Stimulated activated CD8-positive, alpha-beta memory T cell treated with anti-CD3 and anti-CD28 coated beads, Interleukin-2, amount 100 ng/mL, for 48 hours (primary cell): ENCODE measurements around the gene PCDH11X.
"Not testable (repeated sequence)": the region's sequence is repeated elsewhere in the genome, so short reads cannot be mapped to it uniquely, and the experiment has no call there.

Source experiments
- DNase-seq, 2 donors: peaks; one replicate each; pipeline ENCODE4 v3.0.0-alpha.2; 2020; ENCODE audit warnings: low read depth in 2 of 2

Gene PCDH11X

DNA sequence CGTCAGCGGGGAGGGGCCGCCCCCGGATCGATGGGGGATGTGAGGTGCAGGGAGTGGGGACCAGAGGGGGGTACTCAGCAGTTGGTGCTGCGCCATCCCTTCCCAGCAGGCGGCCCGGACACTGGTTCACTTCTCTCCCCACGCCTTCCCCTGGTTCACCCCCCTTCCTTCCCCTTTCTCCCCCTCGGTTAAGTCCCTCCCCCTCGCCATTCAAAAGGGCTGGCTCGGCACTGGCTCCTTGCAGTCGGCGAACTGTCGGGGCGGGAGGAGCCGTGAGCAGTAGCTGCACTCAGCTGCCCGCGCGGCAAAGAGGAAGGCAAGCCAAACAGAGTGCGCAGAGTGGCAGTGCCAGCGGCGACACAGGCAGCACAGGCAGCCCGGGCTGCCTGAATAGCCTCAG lies at the start of gene PCDH11X:
TSS of gene PCDH11X (plus strand) at position 241 of the 400 bp plus-strand sequence. CDS start 56,130 bp downstream, outside the sequence.
- not testable (repeated sequence) for DNase-seq

DNA sequence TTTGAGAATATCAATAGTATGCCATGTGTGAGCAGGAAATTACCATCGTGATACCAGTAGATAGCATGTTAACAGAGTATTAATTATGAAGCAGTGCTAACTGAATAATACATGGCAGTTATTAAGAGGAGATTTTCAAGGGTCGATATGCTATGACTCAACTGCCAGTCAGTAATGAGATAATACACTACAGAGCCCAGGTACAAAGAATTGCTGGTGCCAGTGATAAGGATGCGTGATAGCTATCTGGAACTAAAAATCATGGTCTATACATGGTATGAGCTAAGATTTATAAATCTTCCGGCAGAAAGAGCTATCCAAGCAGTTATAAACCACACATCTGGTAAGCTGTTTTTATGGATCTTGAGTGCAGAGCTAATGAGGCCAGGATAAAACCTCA lies 31.7 kb upstream of the PCDH11X start:
- DNase-seq, result not testable (repeated sequence)

DNA sequence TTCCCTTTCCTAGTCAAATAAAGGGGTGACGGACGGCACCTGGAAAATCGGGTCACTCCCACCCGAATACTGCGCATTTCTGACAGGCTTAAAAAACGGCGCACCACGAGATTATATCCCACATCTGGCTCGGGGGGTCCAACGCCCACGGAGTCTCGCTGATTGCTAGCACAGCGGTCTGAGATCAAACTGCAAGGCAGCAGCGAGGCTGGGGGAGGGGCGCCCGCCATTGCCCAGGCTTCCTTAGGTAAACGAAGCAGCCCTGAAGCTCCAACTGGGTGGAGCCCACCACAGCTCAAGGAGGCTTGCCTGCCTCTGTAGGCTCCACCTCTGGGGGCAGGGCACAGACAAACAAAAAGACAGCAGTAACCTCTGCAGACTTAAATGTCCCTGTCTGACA lies 26.2 kb upstream of the PCDH11X start:
- not testable (repeated sequence) for DNase-seq

GRCh38 chrX:91770619-91771488 lies 8.3 kb upstream of the PCDH11X start:
- not testable (repeated sequence) for DNase-seq

DNA sequence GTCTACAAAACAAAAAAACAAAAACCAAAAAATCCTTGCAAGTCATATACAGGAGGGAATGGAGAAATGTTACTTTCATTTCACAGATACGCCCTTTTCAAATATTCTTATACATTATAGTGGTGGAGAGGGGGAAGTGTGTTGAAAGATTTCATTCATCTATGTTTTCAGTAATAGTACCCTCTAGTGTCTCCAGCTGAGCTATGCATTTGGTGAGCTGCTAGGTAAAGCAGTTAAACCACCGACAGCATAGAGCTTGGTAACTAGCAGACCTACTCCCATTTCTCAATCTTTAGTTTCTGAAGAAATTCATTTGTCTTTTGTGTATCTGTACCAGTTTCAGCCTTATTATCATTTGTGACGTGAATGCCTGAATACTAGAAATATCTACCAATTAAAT lies 5.2 kb upstream of the PCDH11X start:
- not testable (repeated sequence) for DNase-seq

DNA sequence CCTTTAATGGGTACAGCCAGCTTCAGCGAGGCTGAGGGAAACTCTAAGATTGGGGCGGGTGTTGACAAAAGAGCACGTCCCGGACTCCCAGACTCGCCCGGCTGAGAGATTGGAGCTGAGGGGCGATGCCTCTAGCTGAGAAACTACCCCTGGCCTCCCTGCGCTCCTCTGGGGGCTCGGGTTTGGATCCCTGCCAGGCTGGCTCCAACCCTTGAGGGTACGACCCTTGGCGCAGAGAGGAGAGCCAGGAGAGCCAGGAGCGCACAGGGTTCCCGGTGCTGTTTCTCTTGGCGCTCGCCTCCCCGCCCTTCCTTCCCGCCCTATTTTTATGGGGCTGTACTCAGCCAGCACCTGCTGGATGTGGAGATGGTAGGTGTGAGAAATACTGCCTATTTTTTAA lies 833 bp downstream of the PCDH11X start:
- not testable (repeated sequence) for DNase-seq

- not testable (repeated sequence) for DNase-seq
Observed at GRCh38 chrX:91780698-91781097, 1.5 kb downstream of the PCDH11X start.

GRCh38 chrX:91781553-91782298 lies 2.6 kb downstream of the PCDH11X start:
- DNase-seq, result not testable (repeated sequence)

- not testable (repeated sequence) for DNase-seq
Observed at GRCh38 chrX:91782825-91783224, 3.6 kb downstream of the PCDH11X start.

GRCh38 chrX:91817537-91817936 lies 38.4 kb downstream of the PCDH11X start:
- not testable (repeated sequence) for DNase-seq

- not testable (repeated sequence) for DNase-seq
Observed at GRCh38 chrX:91825321-91825720, 46.1 kb downstream of the PCDH11X start.
